ENCODE data around the gene BMPR1B. TPM values are rescaled to one million over a fixed set of nuclear protein-coding genes. Genes with fewer than 3 reads are reported as not detected.

Gene BMPR1B
- total RNA-seq, 1 experiment from 2014 or later, result 0.62 TPM

GRCh38 chr4:94957030-94957429, 199.3 kb downstream of the BMPR1B start:
- intact Hi-C loops (cut with micrococcal nuclease; ENCODE audit: unreplicated experiment), result no loop called here
- Histone ChIP-seq H3K9me3 (ENCODE audit: control insufficient read depth, insufficient read depth, low read depth, low read length) (no peaks in the 10 kb centered on the region), H3K27ac (ENCODE audit: low read length) (no peak overlapping the region), H3K4me3 (ENCODE audit: low read depth in 2 of 2, low read length in 2 of 2) (no peak overlapping the region), H3K36me3 (ENCODE audit: control insufficient read depth, insufficient read depth, low read length) (no peaks in the 10 kb centered on the region), H3K27me3 (ENCODE audit: control insufficient read depth, insufficient read depth, low read length) (no peaks in the 10 kb centered on the region), H3K4me1 (ENCODE audit: control insufficient read depth, insufficient read depth, low read length) (no peaks in the 10 kb centered on the region)
- in situ Hi-C loops (cut with HindIII; ENCODE audit: low pct_unique_long_range_greater_than_20kb, low sequenced_read_pairs), result no loop called here
- CTCF ChIA-PET, result no interaction called here
- ATAC-seq (no peak), DNase-seq (ENCODE audit: low read depth, low spot score) (no peak)
- TF ChIP-seq, protein P1, sequence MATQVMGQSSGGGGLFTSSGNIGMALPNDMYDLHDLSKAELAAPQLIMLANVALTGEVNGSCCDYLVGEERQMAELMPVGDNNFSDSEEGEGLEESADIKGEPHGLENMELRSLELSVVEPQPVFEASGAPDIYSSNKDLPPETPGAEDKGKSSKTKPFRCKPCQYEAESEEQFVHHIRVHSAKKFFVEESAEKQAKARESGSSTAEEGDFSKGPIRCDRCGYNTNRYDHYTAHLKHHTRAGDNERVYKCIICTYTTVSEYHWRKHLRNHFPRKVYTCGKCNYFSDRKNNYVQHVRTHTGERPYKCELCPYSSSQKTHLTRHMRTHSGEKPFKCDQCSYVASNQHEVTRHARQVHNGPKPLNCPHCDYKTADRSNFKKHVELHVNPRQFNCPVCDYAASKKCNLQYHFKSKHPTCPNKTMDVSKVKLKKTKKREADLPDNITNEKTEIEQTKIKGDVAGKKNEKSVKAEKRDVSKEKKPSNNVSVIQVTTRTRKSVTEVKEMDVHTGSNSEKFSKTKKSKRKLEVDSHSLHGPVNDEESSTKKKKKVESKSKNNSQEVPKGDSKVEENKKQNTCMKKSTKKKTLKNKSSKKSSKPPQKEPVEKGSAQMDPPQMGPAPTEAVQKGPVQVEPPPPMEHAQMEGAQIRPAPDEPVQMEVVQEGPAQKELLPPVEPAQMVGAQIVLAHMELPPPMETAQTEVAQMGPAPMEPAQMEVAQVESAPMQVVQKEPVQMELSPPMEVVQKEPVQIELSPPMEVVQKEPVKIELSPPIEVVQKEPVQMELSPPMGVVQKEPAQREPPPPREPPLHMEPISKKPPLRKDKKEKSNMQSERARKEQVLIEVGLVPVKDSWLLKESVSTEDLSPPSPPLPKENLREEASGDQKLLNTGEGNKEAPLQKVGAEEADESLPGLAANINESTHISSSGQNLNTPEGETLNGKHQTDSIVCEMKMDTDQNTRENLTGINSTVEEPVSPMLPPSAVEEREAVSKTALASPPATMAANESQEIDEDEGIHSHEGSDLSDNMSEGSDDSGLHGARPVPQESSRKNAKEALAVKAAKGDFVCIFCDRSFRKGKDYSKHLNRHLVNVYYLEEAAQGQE (IDR thresholded peaks at IDR 0.05; ENCODE audit: insufficient read depth in 1 of 2, low read depth in 2 of 2, low read length in 1 of 2), result no peak
- TF ChIP-seq POLR2AphosphoS5 (IDR thresholded peaks at IDR 0.05; ENCODE audit: low read depth, low read length) (no peak), SIN3A (IDR thresholded peaks at IDR 0.05; ENCODE audit: borderline replicate concordance, insufficient read depth, low read depth, low read length) (no peak), TCF7L2 (IDR thresholded peaks at IDR 0.05; ENCODE audit: low read depth, low read length) (no peak), CTCF (IDR thresholded peaks at IDR 0.05) (no peak)
- BruUV-seq (replicated peaks), result no TSS peak
- POLR2A ChIA-PET, result interaction anchor here (0.7 kb wide), 1 partner anchor 12 kb away, joined by 18 read pairs; no protein-coding TSS in a partner anchor

DNA sequence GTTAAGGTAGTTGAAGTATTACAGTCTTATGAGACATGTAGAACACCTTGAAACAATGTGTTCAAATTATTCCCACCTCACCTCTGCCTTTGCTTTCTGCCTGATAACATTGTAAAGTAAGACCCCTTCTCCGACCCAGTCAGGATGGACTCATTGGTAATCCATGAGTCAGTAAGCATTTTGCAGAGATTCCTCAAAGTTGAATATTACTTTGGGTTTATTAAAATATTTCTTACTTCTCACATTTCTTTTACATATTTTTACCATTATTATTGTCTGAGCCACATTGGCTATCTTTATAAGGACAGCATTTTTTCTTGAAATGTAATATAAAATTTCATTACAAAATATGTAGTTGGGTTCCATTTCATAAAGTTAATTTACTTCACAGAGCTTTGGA, 201.6 kb downstream of the BMPR1B start:
- intact Hi-C loops (cut with micrococcal nuclease; ENCODE audit: unreplicated experiment), result no loop called here

More for the DNA sequence above, 201.6 kb downstream of the BMPR1B start:
- CTCF ChIA-PET, result interaction anchor here (0.6 kb wide), 1 partner anchor 9 kb away, joined by 3 read pairs; no protein-coding TSS in a partner anchor
- Histone ChIP-seq H3K36me3 (ENCODE audit: control insufficient read depth, insufficient read depth, low read length) (no peaks in the 10 kb centered on the region), H3K4me3 (ENCODE audit: low read depth in 2 of 2, low read length in 2 of 2) (no peak overlapping the region), H3K27me3 (ENCODE audit: control insufficient read depth, insufficient read depth, low read length) (no peaks in the 10 kb centered on the region), H3K27ac (ENCODE audit: low read length) (no peak overlapping the region), H3K9me3 (ENCODE audit: control insufficient read depth, insufficient read depth, low read depth, low read length) (no peaks in the 10 kb centered on the region), H3K4me1 (ENCODE audit: control insufficient read depth, insufficient read depth, low read length) (no peaks in the 10 kb centered on the region)
- in situ Hi-C loops (cut with HindIII; ENCODE audit: low pct_unique_long_range_greater_than_20kb, low sequenced_read_pairs), result no loop called here
- POLR2A ChIA-PET, result no interaction called here
- TF ChIP-seq TCF7L2 (IDR thresholded peaks at IDR 0.05; ENCODE audit: low read depth, low read length), result no peak
- TF ChIP-seq, protein P1 (IDR thresholded peaks at IDR 0.05; ENCODE audit: insufficient read depth in 1 of 2, low read depth in 2 of 2, low read length in 1 of 2), result no peak
- no peak for ATAC-seq
- no TSS peak for BruUV-seq (replicated peaks)
- no peak for DNase-seq (ENCODE audit: low read depth, low spot score)
